Endometrial microvascular endothelial cells (primary cell): Measurements from ENCODE around the gene ROM1. TPM values are rescaled to one million over a fixed set of nuclear protein-coding genes. Genes with fewer than 3 reads are reported as not detected.
"Not testable (repeated sequence)": the region's sequence is repeated elsewhere in the genome, so short reads cannot be mapped to it uniquely, and the experiment has no call there.

ENCODE experiments used
- in situ Hi-C: cut with HindIII; loops from 2 replicates; pipeline ENCODE4 v1.10.0; 2017; ENCODE audit warnings: low sequenced_read_pairs, low pct_unique_long_range_greater_than_20kb; ENCODE audit errors: inconsistent ontology term
- total RNA-seq: library from RNA; depleted of rRNA; stranded (reverse); fragments of >200 nt; gene quantifications from one replicate; pipeline ENCODE4 v1.2.3, GENCODE V29; 2015; ENCODE audit errors: inconsistent ontology term

The ROM1 gene
- total RNA-seq, 1 donor from 2014 or later: 8.0 TPM

GRCh38 chr11:62579252-62579651, 33.8 kb upstream of the ROM1 start:
- in situ Hi-C loops: no loop called here

GRCh38 chr11:62580959-62581715, 31.9 kb upstream of the ROM1 start:
- in situ Hi-C loops: no loop called here

GRCh38 chr11:62581735-62582134, 31.3 kb upstream of the ROM1 start:
- in situ Hi-C loops: not testable (repeated sequence)

GRCh38 chr11:62585356-62585755, 27.7 kb upstream of the ROM1 start:
- in situ Hi-C loops: not testable (repeated sequence)

GRCh38 chr11:62588966-62589637, 24.0 kb upstream of the ROM1 start:
- in situ Hi-C loops: no loop called here

GRCh38 chr11:62591448-62592145, 21.5 kb upstream of the ROM1 start, which contains the start of gene TUT1:
Gene TUT1, minus strand, starts transcription at chr11:62591523. Its CDS starts 38 bp downstream, at chr11:62591485.
- in situ Hi-C loops: no loop called here

- in situ Hi-C loops: no loop called here
Measured at GRCh38 chr11:62592146-62592815, 20.8 kb upstream of the ROM1 start.

- in situ Hi-C loops: no loop called here
Measured at GRCh38 chr11:62592989-62593421, 20.1 kb upstream of the ROM1 start.

- in situ Hi-C loops: no loop called here
Measured at GRCh38 chr11:62593434-62594044, 19.5 kb upstream of the ROM1 start.

GRCh38 chr11:62595124-62595523, 17.9 kb upstream of the ROM1 start:
- in situ Hi-C loops: no loop called here

GRCh38 chr11:62599069-62599696, 13.9 kb upstream of the ROM1 start:
- in situ Hi-C loops: no loop called here

- in situ Hi-C loops: no loop called here
Measured at GRCh38 chr11:62599901-62600300, 13.2 kb upstream of the ROM1 start.

GRCh38 chr11:62600367-62601121, 12.5 kb upstream of the ROM1 start:
- in situ Hi-C loops: no loop called here

- in situ Hi-C loops: no loop called here
Measured at GRCh38 chr11:62601122-62601371, 12.0 kb upstream of the ROM1 start.

- in situ Hi-C loops: no loop called here
Measured at GRCh38 chr11:62601372-62602140, 11.5 kb upstream of the ROM1 start, which contains the start of gene MTA2. Gene MTA2, minus strand, starts transcription at chr11:62601865. Its CDS starts 415 bp downstream, at chr11:62601450.

GRCh38 chr11:62602141-62603071, 10.7 kb upstream of the ROM1 start:
- in situ Hi-C loops: no loop called here
